SK-N-SH (cell line): Measurements from ENCODE around the gene CCDC70. TPM values are rescaled to one million over a fixed set of nuclear protein-coding genes. Genes with fewer than 3 reads are reported as not detected.

Source experiments
- CTCF ChIA-PET: fragments of 300-600, 350-600 bp; formaldehyde crosslinking; extraction: SDS; loops from one replicate; lab custom pipeline; 2021; lab: Yijun Ruan, JAX
- POLR2A ChIA-PET: fragments of 350-600 bp; sonication (Branson Sonifier 250); formaldehyde crosslinking; extraction: SDS; loops from one replicate; lab custom pipeline; 2020; ENCODE audit warnings: antibody characterized with exemption, inconsistent platforms; lab: Yijun Ruan, JAX
- DNase-seq: peaks from one replicate; pipeline ENCODE4 v3.0.0; 2012
- H2AFZ ChIP-seq: fragments of 200-600 bp; sonication (generic); 2 replicates; pipeline ENCODE4 v1.8.1; 2016; ENCODE audit warnings: antibody characterized with exemption, mild to moderate bottlenecking, low read depth
- H3F3A ChIP-seq: fragments of 200-600 bp; sonication (generic); replicated peaks from 2 replicates; pipeline ENCODE3; 2016; ENCODE audit warnings: antibody characterized with exemption, mild to moderate bottlenecking; ENCODE audit not compliant: insufficient read depth
- H3K27ac ChIP-seq, 2 experiments: fragments of 200-500 bp in 1 of 2; fragments of 200-600 bp in 1 of 2; sonication (Bioruptor generic) in 1 of 2; sonication (generic), shearing (Covaris generic) in 1 of 2; 2 replicates each; pipeline versions ENCODE4 v1.5.1 to v1.6.1; 2014 to 2016; ENCODE audit warnings: low read depth in 2 of 2, inconsistent platforms in 1 of 2, low read length in 1 of 2, mild to moderate bottlenecking in 1 of 2, mixed read lengths in 1 of 2
- H3K27me3 ChIP-seq: fragments of 200-600 bp; sonication (generic), shearing (Covaris generic); 2 replicates; pipeline ENCODE4 v1.6.1; 2016; ENCODE audit warnings: mixed run types; ENCODE audit not compliant: insufficient read depth
- H3K36me3 ChIP-seq, 2 experiments: fragments of 200-500 bp in 1 of 2; fragments of 200-600 bp in 1 of 2; sonication (Bioruptor generic) in 1 of 2; sonication (generic) in 1 of 2; replicated peaks in 1 of 2; 2 replicates each; pipeline versions ENCODE3 to v1.5.1; 2014 to 2016; ENCODE audit warnings: low read length in 1 of 2, mild to moderate bottlenecking in 1 of 2; ENCODE audit not compliant: insufficient read depth in 2 of 2, control insufficient read depth in 1 of 2
- H3K4me1 ChIP-seq, 2 experiments: fragments of 200-500 bp in 1 of 2; fragments of 200-600 bp in 1 of 2; sonication (Bioruptor generic) in 1 of 2; sonication (generic), shearing (Covaris generic) in 1 of 2; 2 replicates each; pipeline versions ENCODE4 v1.5.1 to v1.6.1; 2014 to 2016; ENCODE audit warnings: low read depth in 1 of 2, low read length in 1 of 2, mixed run types in 1 of 2; ENCODE audit not compliant: insufficient read depth in 2 of 2, control insufficient read depth in 1 of 2
- H3K4me2 ChIP-seq: fragments of 200-600 bp; sonication (generic), shearing (Covaris generic); 2 replicates; pipeline ENCODE4 v1.6.1; 2017; ENCODE audit warnings: mixed run types
- H3K4me3 ChIP-seq, 2 experiments: fragments of 200-500 bp in 1 of 2; fragments of 200-600 bp in 1 of 2; sonication (Bioruptor generic) in 1 of 2; sonication (generic), shearing (Covaris generic) in 1 of 2; 2 replicates each; pipeline versions ENCODE4 v1.5.1 to v1.8.1; 2014 to 2016; ENCODE audit warnings: low read depth in 2 of 2, inconsistent platforms in 1 of 2, low read length in 1 of 2, mild to moderate bottlenecking in 1 of 2, mixed read lengths in 1 of 2, moderate library complexity in 1 of 2
- H3K79me2 ChIP-seq: fragments of 200-600 bp; sonication (generic); 2 replicates; pipeline ENCODE4 v1.8.1; 2017; ENCODE audit warnings: mild to moderate bottlenecking; ENCODE audit not compliant: insufficient read depth
- H3K9ac ChIP-seq: fragments of 200-600 bp; sonication (generic); 2 replicates; pipeline ENCODE4 v1.6.1; 2017; ENCODE audit warnings: mixed run types
- H3K9me2 ChIP-seq: fragments of 200-600 bp; sonication (generic); 2 replicates; pipeline ENCODE4 v1.6.1; 2017; ENCODE audit warnings: mixed run types
- H3K9me3 ChIP-seq: fragments of 200-600 bp; sonication (generic); 2 replicates; pipeline ENCODE4 v1.6.1; 2017; ENCODE audit warnings: mixed run types, mild to moderate bottlenecking, moderate library complexity
- H4K20me1 ChIP-seq: fragments of 200-600 bp; sonication (generic); 2 replicates; pipeline ENCODE4 v1.6.1; 2017; ENCODE audit warnings: mild to moderate bottlenecking, mixed run types; ENCODE audit not compliant: insufficient read depth
- ELF1 ChIP-seq: IDR thresholded peaks from 2 replicates; pipeline ENCODE4 v1.4.0; 2012
- FOSL2 ChIP-seq: IDR thresholded peaks from 2 replicates; pipeline ENCODE4 v1.4.0; 2012; ENCODE audit warnings: low read depth, mild to moderate bottlenecking, moderate library complexity, borderline replicate concordance
- NRF1 ChIP-seq: IDR thresholded peaks from 2 replicates; pipeline ENCODE4 v1.6.1; 2012; ENCODE audit warnings: low read depth, mild to moderate bottlenecking, low read length
- POLR2AphosphoS5 ChIP-seq: IDR thresholded peaks from 2 replicates; pipeline ENCODE4 v1.6.1; 2012; ENCODE audit warnings: low read depth, low read length
- SMC3 ChIP-seq: IDR thresholded peaks from 2 replicates; pipeline ENCODE4 v1.6.1; 2012; ENCODE audit warnings: low read depth, low read length, improper control_type of control experiment
- TAF1 ChIP-seq: IDR thresholded peaks from 2 replicates; pipeline ENCODE4 v1.6.1; 2012; ENCODE audit warnings: low read depth, mild to moderate bottlenecking, low read length, moderate library complexity, borderline replicate concordance
- WGBS: methylation state at CpG from one replicate; pipeline ENCODE4 v1.1.6; 2017; ENCODE audit warnings: low lambda C conversion rate; 5-methylcytosine and 5-hydroxymethylcytosine counted together
- polyA plus RNA-seq, 3 experiments: library from polyadenylated mRNA; depleted of rRNA; stranded (reverse); fragments of >200 nt; gene quantifications; 2 replicates each; pipeline ENCODE4 v1.2.3, GENCODE V29; 2012
- TF ChIP-seq, protein P1 (sequence below): IDR thresholded peaks from 2 replicates; pipeline ENCODE4 v1.4.0; 2012; ENCODE audit warnings: low read depth, borderline replicate concordance

Gene CCDC70
- polyA plus RNA-seq, 1 of the 3 experiments (the other 2 are of a cell fraction): not detected

DNA sequence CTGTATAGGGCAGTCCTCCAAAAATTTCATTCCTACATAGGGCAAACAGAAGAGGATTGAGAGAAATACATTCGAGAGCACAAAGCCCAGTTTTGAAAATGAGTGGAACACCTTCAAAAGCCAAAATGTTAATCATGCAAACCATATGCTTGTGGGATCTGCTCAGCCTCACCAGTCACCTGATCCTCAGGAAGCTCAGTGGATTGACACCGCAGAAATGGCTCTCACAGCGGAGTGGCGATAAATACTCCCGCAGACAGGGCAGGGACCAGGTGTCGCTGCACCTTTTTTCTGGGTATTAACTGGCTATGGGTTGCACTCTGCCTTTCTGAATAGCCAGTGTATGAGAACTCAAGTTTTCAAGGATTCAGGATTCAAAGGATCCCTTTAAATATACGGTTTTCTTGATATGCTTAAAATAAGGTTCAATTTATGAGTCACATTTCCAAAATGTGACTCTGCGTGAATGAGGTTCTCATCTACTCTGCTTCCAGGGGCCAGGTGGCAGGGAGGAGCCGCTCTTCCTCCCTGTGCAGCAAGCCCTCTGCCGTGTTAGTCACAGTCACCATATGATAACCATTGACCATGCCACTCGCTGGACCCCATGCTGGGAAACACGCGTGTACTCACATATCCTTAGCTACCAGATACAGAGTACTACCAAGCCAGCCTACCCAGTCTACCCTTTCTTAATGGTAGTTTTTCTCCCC, 39.5 kb upstream of the CCDC70 start:
- Histone ChIP-seq H3K9ac (no peak overlapping the region), H3K27ac (no peak overlapping the region), H3K36me3 (no peaks in the 10 kb centered on the region), H3K27me3 (no peaks in the 10 kb centered on the region), H3K4me2 (no peak overlapping the region), H3K4me1 (peaks cover 0 to 11% of the 10 kb centered on the region in 2 experiments; a peak in 1 of 4 replicates), H3K9me3 (no peaks in the 10 kb centered on the region), H3K4me3 (no peak overlapping the region), H2AFZ (no peak overlapping the region), H3K9me2 (no peaks in the 10 kb centered on the region), H4K20me1 (no peaks in the 10 kb centered on the region), H3K79me2 (no peaks in the 10 kb centered on the region), H3F3A (no peaks in the 10 kb centered on the region)
- 88% methylated on average over 13 of the region's 13 CpGs for WGBS
- ChIA-PET POLR2A (no interaction called here), CTCF (interaction anchor here (0.6 to 1.6 kb wide), 8 partner anchors 11 to 1975 kb away, joined by 3 to 5 read pairs (median 4); partner anchors contain the start of gene TMEM272)
- TF ChIP-seq, protein P1, sequence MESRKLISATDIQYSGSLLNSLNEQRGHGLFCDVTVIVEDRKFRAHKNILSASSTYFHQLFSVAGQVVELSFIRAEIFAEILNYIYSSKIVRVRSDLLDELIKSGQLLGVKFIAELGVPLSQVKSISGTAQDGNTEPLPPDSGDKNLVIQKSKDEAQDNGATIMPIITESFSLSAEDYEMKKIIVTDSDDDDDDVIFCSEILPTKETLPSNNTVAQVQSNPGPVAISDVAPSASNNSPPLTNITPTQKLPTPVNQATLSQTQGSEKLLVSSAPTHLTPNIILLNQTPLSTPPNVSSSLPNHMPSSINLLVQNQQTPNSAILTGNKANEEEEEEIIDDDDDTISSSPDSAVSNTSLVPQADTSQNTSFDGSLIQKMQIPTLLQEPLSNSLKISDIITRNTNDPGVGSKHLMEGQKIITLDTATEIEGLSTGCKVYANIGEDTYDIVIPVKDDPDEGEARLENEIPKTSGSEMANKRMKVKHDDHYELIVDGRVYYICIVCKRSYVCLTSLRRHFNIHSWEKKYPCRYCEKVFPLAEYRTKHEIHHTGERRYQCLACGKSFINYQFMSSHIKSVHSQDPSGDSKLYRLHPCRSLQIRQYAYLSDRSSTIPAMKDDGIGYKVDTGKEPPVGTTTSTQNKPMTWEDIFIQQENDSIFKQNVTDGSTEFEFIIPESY: no peak
- TF ChIP-seq ELF1: no peak
- DNase-seq: no peak

DNA sequence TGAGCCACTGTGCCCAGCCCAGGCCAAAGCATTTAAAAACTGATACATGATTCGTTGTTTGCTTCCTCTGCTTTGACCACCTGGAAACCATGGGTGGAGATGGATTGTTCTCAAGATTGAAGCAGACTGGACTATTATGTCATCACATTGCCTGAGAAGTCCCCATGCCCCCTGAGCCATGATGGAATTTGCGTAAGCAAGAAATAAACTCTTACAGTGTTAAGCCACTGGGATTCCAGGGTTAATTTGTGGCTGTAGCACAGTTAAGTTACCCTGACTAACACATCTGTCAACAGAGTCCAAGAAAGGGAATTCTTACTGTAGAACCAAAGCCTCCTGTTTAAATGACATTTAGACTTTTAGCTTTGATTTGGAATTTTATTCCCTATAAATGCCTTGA, 38.4 kb upstream of the CCDC70 start:
- no peaks in the 10 kb centered on the region for H3K9me2 ChIP-seq
- H4K20me1 ChIP-seq: no peaks in the 10 kb centered on the region
- no peak for TF ChIP-seq NRF1
- TF ChIP-seq FOSL2: no peak
- no peak for TF ChIP-seq POLR2AphosphoS5
- TF ChIP-seq SMC3: no peak
- TF ChIP-seq, protein P1: no peak
- TF ChIP-seq TAF1: no peak
- H3K27me3 ChIP-seq: no peaks in the 10 kb centered on the region; the same call in 1 of the 2 replicates
- no peak overlapping the region for H3K9ac ChIP-seq
- no peak overlapping the region for H2AFZ ChIP-seq
- WGBS: 69% methylated on average over 2 of the region's 2 CpGs
- POLR2A ChIA-PET: no interaction called here
- CTCF ChIA-PET: interaction anchor here (1.0 to 1.6 kb wide), 3 partner anchors 8 to 378 kb away, joined by 4 to 6 read pairs (median 5); partner anchors contain the start of gene TMEM272
- H3K27ac ChIP-seq: no peak overlapping the region
- no peaks in the 10 kb centered on the region for H3K36me3 ChIP-seq
- no peaks in the 10 kb centered on the region for H3K79me2 ChIP-seq
- H3K4me1 ChIP-seq: peaks cover 0 to 16% of the 10 kb centered on the region in 2 experiments; a peak in 1 of 4 replicates
- no peak overlapping the region for H3K4me3 ChIP-seq
- H3F3A ChIP-seq: no peaks in the 10 kb centered on the region
- H3K4me2 ChIP-seq: no peak overlapping the region
- H3K9me3 ChIP-seq: no peaks in the 10 kb centered on the region
- DNase-seq: no peak
